ENCODE results near the gene MSH2. TPM values are rescaled to one million over a fixed set of nuclear protein-coding genes. Genes with fewer than 3 reads are reported as not detected.

MSH2 gene
- total RNA-seq, 1 experiment from 2014 or later = 55.3 TPM

DNA sequence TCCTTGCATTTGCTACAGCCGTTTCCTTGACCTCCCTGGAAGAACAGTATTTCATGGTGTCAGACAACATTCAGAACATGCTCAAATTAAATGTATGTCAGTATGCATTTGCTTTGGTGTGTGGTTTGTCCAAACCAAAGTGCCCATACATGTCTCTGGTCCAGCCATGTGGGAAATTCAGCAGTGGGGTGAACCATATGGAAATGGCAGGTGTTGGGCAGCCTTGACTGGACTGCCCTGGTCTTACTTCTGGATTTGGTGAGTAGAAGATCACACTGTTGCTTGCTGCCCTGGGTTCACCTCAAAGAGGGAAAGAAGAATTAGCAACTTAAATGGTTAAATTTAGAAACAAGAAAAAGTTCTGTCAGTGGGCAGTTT, 84.5 kb downstream of the MSH2 start:
- Mint-ChIP-seq H3K27ac (ENCODE audit: unreplicated experiment) (no peak overlapping the region), H3K4me3 (ENCODE audit: low read depth, unreplicated experiment) (no peak overlapping the region), H3K4me1 (ENCODE audit: low read depth, unreplicated experiment) (peaks cover 15% of the 10 kb centered on the region), H3K9me3 (ENCODE audit: low read depth, unreplicated experiment) (no peaks in the 10 kb centered on the region), H3K36me3 (ENCODE audit: insufficient read depth, unreplicated experiment) (peaks cover 14% of the 10 kb centered on the region), H3K27me3 (ENCODE audit: unreplicated experiment) (no peaks in the 10 kb centered on the region)
- no peak for DNase-seq
- TF ChIP-seq, protein P1, sequence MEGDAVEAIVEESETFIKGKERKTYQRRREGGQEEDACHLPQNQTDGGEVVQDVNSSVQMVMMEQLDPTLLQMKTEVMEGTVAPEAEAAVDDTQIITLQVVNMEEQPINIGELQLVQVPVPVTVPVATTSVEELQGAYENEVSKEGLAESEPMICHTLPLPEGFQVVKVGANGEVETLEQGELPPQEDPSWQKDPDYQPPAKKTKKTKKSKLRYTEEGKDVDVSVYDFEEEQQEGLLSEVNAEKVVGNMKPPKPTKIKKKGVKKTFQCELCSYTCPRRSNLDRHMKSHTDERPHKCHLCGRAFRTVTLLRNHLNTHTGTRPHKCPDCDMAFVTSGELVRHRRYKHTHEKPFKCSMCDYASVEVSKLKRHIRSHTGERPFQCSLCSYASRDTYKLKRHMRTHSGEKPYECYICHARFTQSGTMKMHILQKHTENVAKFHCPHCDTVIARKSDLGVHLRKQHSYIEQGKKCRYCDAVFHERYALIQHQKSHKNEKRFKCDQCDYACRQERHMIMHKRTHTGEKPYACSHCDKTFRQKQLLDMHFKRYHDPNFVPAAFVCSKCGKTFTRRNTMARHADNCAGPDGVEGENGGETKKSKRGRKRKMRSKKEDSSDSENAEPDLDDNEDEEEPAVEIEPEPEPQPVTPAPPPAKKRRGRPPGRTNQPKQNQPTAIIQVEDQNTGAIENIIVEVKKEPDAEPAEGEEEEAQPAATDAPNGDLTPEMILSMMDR (IDR thresholded peaks at IDR 0.05; ENCODE audit: unreplicated experiment) = no peak
- CTCF ChIA-PET = no interaction called here
- intact Hi-C loops (cut with micrococcal nuclease; ENCODE audit: unreplicated experiment) = loop anchor here (10.0 kb wide), 2 partner anchors 277 to 617 kb away; no protein-coding TSS in a partner anchor
- BruUV-seq (replicated peaks) = no TSS peak

DNA sequence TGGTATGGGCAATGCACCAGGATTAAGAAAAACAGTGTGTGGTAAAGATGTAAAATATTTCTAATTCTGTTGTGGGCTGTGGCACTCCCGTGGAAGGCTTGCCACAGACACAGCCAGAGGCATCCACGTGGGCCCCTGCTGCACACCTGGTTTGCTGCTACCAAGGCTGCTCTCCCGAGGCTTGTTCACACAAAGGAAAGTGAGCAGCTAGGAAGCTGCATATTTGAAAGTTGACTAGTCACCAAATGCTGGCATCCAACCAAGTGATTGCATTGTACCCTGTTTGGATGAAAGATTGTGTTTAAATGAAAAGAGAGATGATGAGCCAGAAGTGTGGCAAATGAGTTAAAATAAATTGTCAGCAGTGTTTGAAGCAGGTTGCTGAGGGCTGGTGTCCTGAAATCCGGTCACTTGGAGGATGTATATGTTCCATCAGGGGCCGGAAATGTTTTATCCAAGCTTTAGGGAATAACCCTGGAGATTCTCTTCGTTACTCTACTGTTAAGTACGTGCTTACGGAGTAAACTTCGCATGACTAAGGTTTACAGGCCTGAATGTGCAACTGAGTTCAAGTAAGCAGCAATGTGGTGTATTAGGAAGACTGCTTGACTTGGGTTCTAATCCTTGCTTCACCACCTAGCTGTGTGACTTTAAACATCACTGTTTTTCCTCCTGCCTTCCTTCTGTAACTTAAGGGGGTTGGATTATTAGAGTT, 86.1 kb downstream of the MSH2 start:
- H3K36me3 Mint-ChIP-seq (ENCODE audit: insufficient read depth, unreplicated experiment) = peaks cover 14% of the 10 kb centered on the region
- CTCF ChIA-PET = interaction anchor here (0.7 kb wide), 1 partner anchor 31 kb away, joined by 4 read pairs; no protein-coding TSS in a partner anchor
- H3K9me3 Mint-ChIP-seq (ENCODE audit: low read depth, unreplicated experiment) = no peaks in the 10 kb centered on the region
- TF ChIP-seq, protein P1 (IDR thresholded peaks at IDR 0.05; ENCODE audit: unreplicated experiment) = no peak
- no peaks in the 10 kb centered on the region for H3K27me3 Mint-ChIP-seq (ENCODE audit: unreplicated experiment)
- peak overlapping the region; percentile 61 for H3K27ac Mint-ChIP-seq (ENCODE audit: unreplicated experiment)
- H3K4me1 Mint-ChIP-seq (ENCODE audit: low read depth, unreplicated experiment) = peaks cover 15% of the 10 kb centered on the region
- DNase-seq = peak; percentile 63
- intact Hi-C loops (cut with micrococcal nuclease; ENCODE audit: unreplicated experiment) = loop anchor here (10.0 kb wide), 2 partner anchors 276 to 616 kb away; no protein-coding TSS in a partner anchor
- BruUV-seq (replicated peaks) = no TSS peak
- no peak overlapping the region for H3K4me3 Mint-ChIP-seq (ENCODE audit: low read depth, unreplicated experiment)

- Mint-ChIP-seq H3K9me3 (ENCODE audit: low read depth, unreplicated experiment) (no peaks in the 10 kb centered on the region), H3K27ac (ENCODE audit: unreplicated experiment) (no peak overlapping the region), H3K36me3 (ENCODE audit: insufficient read depth, unreplicated experiment) (peaks cover 12% of the 10 kb centered on the region), H3K4me1 (ENCODE audit: low read depth, unreplicated experiment) (peaks cover 15% of the 10 kb centered on the region), H3K27me3 (ENCODE audit: unreplicated experiment) (no peaks in the 10 kb centered on the region), H3K4me3 (ENCODE audit: low read depth, unreplicated experiment) (no peak overlapping the region)
- intact Hi-C loops (cut with micrococcal nuclease; ENCODE audit: unreplicated experiment) = no loop called here
- TF ChIP-seq, protein P1 (IDR thresholded peaks at IDR 0.05; ENCODE audit: unreplicated experiment) = no peak
- BruUV-seq (replicated peaks) = no TSS peak
- CTCF ChIA-PET = no interaction called here
- DNase-seq = no peak
These were observed 87.5 kb downstream of the MSH2 start for GRCh38 chr2:47490406-47490805.

GRCh38 chr2:47493317-47494035, 90.5 kb downstream of the MSH2 start:
- CTCF ChIA-PET = no interaction called here
- H3K4me1 Mint-ChIP-seq (ENCODE audit: low read depth, unreplicated experiment) = peaks cover 9% of the 10 kb centered on the region

More at GRCh38 chr2:47493317-47494035, 90.5 kb downstream of the MSH2 start:
- intact Hi-C loops (cut with micrococcal nuclease; ENCODE audit: unreplicated experiment) = no loop called here
- Mint-ChIP-seq H3K9me3 (ENCODE audit: low read depth, unreplicated experiment) (no peaks in the 10 kb centered on the region), H3K4me3 (ENCODE audit: low read depth, unreplicated experiment) (no peak overlapping the region), H3K27me3 (ENCODE audit: unreplicated experiment) (no peaks in the 10 kb centered on the region), H3K36me3 (ENCODE audit: insufficient read depth, unreplicated experiment) (peaks cover 8% of the 10 kb centered on the region), H3K27ac (ENCODE audit: unreplicated experiment) (no peak overlapping the region)
- TF ChIP-seq, protein P1 (IDR thresholded peaks at IDR 0.05; ENCODE audit: unreplicated experiment) = no peak
- BruUV-seq (replicated peaks) = no TSS peak
- no peak for DNase-seq

Measured in Calu3 (cell line).